Anterior cingulate cortex (tissue), 58 donors: Measurements from ENCODE around the gene MFRP.

Source experiments
- DNase-seq, 58 donors: peaks; one replicate each; lab custom pipeline; 2025; lab: John Stamatoyannopoulos, UW

The MFRP gene

DNA sequence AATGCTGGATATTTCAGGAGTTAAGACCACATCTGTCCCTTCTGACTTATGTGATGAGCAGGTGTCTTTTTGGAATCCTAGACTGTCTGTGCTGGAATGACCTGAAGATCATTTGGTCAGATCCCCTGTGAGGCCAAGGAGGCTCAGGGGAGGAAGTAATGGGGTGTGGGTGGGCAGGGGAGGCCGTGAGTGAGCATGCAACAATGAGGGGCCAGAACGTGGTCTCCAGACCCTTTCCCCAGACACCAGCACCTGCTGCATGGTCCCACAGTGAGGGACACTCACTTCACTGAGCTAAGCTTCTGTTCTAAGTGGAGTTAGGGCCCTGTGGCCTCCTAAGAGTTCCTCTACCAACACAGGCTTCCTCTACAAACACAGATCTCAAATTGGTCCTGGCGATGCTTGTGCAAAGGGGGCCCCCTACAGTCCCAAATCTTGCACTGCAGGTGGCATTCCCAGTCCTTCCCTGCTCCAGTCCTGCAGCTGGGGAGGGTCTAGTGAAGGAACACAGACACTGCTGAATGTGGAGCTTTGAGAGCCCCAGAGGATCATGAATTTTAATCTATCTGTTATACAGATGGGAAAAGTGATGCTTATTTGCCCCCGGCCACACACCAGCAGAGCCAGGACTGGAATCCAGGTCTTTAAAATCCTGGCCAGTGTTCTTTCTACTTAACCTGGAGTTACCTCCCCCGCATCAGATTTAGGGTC, 27.6 kb upstream of the MFRP start:
- peak in 53 of 58 donors; percentile 44 to 89 (median 75) for DNase-seq

DNA sequence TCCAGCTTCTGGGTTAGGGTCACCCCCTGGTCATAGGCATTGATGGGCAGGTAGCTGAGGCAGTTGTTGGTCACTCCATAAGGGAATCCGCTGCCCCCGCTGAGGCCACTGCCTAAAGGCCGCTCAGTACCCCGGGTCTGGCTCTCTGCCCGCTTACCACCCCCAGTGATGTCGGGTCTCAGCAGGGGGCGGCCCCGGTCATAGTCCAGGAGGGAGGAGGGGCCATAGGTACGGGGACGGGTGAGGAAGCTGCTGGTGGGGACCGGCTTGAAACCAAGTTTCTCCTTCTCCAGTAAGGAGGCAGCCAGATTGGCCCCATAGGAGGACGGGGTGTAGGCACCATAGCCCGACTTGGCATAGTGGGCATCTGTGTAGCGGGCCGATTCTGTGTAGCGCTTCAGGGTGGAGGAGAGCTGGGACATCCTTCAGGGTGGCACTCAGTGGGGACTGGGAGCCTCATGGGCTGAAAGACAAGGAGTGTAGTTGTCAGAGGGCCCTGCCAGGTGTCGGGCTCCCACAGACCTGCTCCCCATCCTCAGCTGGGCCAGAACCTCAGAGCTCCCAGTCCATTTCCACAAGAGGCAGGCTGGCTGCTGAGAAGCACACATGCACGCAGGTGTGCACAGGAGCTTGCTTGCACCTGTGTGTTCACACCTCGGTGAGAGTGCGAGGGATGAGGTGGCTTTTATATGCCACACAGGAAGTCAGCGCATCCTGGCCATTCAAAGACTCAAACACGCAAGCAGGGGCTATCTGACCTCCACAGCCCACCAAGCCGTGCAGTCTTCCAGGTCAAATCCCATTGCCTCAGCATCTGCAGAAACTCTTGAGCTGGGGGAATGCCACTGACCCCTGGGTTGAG, 26.8 kb upstream of the MFRP start:
- no peak for DNase-seq

DNA sequence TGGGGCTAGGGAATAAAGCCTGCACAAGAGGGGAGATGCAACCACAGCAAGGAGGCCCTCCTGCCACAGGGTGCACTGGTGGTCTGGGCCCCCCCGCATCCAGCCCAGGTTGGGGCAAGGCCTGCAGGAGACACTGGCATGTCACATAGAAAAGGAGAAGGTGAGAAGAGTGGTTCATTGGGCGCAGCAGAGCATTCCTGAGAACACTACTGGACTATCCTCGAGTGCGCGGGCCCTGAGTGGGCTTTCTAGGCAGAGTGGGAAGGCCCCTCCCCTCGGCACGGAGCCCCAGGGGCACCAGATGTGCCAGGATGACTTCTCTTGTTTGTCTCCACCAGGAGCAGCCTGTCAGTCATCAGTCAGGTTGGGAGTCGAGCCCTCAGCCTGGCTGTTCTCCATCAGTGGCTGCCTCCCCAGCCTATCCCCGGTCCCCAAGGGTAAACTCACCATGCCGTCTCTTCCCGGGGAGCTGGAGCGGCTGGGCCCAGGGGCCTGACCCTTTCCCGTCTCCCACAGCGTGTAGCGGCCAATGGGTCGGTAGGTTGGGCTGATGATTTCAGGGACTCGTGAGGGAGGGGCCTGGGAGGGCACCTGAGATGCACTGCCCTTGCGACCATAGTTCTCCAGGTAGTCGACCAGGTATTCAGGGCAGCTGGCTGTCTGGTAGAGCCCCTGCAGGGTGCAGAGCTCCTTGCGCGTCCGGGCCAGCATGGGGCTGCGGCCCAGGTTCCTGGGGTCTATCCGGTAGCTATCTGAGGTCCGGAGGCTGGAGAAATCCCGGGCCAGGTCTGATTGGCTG, 26.0 kb upstream of the MFRP start:
- DNase-seq, result no peak

DNA sequence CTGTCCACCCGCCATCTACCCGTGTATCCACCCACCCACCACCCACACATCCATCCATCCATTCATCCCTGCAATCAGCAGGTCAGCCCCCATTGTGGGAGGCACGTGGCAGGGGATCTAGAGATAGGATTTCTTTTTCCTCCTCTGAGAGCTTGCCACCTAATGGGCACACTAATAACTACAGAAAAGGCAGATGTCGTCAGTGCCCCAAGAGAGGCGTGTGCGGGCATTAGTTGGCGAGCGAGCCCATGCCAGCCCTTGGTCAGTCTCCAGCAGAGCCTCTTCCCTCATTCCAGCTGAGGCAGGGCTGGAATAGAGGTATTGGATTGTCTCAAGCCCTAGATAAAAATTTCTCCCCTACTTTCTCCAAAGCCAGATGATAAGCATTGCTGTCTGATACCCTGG, 25.3 kb upstream of the MFRP start:
- peak in 32 of 58 donors; percentile 29 to 75 (median 48) for DNase-seq

DNA sequence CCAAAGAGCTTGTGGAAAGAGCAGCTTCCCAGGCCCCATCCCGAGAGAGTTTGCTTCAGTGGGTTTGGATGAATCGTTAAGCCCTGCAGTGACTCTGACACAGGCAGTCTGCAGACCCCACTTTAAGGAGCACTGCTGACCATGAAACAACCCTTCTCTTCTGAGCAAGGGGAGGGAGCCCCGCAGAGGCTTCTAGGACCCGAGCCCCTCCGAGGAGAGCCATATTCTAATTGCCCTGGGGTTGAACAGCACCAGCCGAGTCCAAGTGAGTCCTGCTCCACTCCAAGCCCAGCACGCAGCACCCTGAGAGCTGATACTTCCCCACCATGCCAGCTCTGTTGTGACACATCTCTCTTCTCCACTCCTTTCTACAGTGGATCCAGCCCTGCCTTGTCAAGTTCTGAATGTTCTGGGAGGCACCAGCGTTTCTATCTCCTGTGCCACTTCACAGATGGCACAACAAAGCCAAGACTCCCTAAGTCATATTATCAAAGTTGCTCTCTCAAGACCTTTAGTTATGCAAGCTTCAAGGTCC, 24.6 kb upstream of the MFRP start:
- DNase-seq, result peak in 1 of 58 donors; percentile 17

DNA sequence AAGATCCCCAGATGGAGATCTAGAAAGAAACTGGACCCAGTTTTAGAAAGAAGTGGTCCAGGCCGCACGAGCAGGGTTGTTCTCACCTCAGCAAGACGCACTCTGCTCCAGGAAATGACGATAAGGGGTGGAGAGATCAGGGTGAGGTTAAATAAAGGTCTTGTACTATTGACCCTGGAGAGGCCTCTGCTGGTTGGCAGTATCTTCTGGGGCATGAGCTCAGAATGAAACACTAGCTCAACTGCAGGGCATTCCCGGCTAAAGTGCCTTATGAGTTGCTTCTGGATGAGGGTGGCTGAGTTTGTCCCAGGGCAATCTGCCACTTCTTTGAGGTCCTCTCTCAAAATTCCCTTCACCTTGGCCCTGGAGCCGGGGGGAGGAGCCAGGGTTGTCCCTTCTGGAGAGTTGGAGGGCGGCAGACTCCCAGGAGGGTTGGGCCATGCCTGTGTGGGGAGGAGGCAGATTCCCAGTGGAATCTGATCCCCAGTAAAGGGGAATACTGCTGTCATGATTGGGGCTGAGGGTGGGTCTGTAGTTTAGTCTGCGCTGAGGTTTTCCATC, 24.1 kb upstream of the MFRP start:
- peak in 1 of 58 donors; percentile 45 for DNase-seq

DNA sequence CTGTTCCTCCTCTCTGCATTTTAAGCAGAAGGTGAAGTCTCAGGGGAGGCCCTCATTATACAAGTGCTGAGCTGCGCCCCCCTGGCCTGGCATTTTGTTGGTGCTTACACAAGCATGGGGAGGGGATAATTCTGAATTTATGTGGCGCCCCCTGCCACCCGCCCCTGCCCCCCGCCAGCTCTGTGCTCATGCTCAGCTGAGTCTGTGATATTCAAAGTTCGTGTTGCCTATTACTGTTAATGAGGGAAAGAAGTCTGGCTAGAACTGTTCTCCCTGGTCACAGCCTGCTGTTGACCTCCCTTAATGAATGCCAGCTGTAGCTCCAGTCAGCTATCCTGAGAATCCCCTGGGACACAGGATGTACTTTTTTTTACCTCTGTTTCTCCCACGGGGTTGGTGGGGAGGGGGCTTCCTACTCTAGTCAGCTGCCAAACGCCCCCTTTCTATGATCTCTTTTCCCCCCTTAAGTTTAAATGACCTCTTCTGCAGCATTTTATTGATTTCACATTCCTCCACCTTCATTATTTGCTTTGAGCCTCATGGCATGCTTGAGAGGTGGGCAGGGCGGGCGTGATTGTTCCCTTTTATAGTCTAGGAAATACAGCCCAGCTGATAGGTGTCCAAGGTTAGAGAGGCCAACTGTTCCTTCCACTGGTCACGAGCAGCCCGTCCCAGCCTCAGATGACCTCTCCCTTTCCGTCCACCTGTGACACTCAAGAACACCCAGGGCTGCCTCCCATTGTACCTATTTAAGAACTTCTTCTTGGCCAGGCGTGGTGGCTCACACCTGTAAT, 22.8 kb upstream of the MFRP start:
- no peak for DNase-seq

DNA sequence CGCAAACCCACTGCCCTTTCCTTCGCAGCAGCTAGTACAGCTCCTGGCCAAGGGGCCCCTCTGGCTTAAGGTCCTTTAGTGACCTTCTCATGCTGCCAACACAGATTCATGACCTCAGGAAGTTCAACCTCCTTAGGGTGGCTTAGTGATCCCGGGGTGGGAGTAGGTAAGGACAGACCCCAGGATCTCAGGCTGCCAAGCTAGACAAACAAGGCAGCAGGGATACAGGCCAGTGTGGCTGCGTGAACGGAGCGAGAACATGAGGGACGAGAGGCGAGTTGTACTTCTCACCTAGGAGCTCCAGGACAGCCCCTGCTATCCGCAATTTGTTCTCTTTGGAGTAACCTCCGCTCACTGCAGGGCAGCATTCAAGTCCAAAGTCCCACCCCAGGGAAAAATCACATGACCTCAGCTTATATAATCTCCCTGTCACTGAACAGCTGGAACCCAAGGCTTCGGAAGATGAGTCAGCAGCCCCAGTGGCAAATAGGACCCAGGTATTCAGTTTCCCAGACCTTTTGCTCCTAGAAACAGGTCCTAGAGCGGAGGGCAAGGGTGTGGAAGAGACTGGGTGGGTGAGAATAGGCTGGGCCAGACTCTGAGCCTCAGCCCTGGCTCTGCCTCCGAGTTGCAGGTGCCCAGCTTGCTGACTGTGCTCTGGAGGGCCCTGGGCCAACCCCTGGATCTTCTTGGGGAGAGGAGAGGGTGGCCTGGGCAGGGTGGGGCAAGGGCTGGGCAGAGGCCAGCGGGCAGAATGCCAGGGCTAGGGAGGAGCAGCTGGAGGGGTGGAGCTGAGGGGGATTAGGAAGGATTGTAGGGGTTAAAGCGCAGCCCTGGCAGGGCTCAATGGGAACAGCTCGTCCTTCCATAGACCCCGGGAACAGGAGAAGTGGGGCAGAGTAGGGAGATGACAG, 21.9 kb upstream of the MFRP start:
- DNase-seq, result peak in 12 of 58 donors; percentile 31 to 75 (median 39)

DNA sequence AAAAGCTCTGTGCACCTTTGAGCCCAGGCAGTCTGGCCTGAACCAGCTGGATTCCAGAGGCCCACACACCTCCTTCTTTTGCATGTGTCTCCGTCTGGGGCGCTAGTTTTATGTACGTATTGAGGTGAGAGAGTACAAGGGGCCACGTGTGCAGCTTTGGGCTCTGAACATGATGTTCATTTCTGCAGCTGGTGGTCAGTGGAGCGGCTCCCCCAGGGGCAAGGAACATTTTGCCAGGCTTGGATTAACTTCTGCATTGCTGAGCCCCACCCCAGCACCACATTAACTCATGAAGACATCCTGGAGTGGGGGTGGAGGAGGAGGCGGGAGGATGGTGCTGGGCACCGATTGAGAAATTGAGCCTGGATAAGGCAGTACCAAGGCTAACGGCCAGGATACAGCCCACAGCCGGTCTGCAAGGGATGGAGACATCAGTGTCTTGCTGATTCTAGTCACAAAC, 21.2 kb upstream of the MFRP start:
- peak in 5 of 58 donors; percentile 23 to 34 (median 32) for DNase-seq

DNA sequence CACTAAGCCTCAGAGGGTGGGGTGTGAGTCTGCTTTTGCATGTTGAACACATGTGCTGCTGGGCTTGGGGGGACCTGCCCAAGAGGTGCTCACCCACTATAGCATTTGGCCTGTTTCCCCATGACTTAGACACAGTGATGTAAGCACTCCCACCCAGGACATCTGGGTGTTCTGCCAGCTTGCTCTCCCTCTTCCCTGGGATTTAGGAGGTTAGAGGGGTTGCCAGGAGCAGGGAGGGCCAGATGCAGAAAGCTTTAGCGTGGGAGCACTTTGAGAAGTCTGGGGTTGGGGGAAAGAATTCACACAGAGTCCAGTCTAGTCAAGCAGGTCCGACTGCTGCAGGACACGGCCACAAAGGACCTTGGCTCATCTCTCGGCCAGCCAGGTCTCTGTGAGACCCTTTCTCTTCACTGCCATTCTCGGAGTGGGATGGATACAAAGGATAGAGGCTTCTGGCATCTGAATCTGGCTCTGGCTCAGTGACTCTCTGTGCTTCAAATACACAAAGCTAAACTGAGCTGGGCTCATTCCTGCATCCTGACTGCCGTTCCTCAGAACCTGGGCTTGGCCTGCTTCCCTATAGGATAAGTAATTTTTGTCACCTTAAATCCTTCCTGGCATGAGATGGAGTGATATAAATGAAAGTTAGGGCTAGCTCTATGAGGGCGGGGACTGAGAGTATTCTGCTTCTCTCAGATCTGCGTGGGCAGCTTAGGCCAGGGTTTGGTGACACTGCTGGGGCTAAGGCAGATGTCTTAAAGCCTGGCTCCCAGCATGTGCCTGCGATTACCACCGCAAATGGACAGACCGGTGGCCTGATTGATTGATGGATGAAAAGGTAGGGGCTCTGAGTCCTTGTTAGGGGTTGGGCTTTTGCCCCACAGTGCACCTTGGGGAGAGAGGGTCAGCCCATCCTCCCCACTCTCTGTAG, 20.4 kb upstream of the MFRP start:
- DNase-seq, result peak in 13 of 58 donors; percentile 12 to 64 (median 37)

DNA sequence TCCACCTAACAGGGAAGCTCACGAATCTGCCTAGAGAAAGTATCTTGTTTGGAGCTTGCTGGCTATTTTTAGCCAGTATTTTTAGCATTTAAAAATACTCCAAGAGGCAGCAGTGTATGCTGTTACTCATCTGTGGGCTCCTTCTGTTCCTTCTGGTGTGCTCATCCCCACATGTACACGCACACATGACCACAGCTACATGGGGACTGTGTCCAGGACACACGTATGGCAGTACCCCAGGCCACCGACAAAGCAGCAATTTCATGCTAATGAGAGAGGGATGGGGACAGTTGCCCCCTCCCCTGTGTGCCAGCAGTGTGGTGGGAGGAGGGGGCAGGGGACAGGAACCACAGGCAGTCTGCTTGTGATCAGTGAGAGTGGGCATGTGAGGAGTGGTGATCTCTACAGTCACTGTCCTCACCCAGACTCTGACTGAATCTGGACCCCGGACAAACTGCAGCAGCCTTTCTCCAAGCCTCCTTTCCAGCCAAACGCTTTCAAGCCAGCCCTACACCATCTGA, 18.6 kb upstream of the MFRP start:
- peak in 14 of 58 donors; percentile 25 to 62 (median 46) for DNase-seq

DNA sequence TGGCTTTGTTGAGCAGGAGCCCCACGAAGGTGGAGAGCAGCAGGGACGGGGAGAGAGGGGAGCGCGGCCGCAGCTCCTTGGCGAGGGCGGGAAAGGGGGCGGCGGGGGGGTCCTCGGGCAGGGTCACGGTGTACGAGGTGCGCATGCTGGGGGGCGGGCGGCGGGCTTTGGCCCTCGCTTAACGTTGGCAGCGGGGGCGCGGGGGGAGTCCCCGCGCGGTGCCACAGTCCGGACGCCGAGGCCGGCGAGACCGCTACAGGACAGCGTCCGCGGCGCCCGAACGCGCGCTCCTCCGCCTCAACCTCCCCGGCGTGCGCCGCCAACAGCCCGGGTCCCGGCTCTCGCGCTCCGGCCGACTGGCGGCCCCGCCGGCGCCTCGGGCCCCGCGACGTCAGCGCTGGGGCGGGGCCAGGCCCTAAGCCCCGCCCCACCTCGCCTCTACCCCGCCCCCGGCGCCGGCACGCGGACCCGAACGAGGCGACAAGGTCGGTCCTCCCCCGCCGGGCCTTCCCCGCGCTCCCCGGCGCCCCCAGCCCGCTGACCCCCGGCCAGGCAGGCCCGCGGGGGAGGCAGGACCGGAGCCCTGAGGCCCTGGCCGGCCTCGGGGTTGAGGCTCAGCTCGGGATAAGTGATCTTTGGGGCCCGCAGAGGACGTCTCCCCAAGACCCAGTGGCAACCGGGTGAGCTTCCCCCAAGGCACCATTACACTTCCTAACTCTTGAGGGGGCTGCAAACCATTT, 17.5 kb upstream of the MFRP start:
- DNase-seq, result peak in 43 of 58 donors; percentile 26 to 82 (median 51)

DNA sequence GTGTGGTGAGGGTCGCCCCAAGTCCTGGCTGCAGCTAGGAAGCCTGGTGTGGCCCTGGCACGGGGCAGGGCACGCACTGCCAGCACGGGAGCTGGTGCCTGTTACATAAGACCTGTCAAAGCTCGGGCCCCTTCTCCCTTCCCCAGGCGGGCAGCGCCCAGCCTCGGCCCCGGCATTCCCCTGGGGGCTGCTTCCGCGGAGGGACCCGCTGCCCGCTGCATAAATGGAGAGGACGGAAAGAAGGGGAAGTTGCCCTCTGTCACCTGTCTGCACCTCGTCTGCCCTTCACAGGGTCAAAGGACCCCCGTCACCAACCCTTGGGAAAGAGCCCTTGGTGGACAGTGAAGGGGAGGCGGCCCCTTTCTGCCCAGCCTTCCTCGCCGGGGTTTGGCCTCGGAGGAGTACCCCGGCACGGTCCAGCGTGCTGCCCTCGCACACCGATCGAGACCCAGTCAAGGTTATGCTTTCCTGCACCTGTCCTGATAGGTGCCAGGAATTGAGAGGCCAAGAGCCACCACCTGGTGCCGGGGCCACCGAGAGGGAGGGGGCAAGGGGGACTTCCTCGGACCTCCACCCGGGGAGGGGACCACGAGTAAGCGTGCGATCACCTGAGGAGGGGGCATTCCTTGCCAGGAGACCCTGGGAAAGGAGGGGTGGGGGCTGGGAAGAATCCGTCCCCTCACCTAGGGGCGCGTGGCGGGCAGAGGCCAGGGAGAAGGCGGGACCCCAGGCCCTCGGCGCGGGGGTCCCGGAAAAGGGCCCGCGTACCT, 16.8 kb upstream of the MFRP start:
- peak in 3 of 58 donors; percentile 27 to 56 (median 35) for DNase-seq

DNA sequence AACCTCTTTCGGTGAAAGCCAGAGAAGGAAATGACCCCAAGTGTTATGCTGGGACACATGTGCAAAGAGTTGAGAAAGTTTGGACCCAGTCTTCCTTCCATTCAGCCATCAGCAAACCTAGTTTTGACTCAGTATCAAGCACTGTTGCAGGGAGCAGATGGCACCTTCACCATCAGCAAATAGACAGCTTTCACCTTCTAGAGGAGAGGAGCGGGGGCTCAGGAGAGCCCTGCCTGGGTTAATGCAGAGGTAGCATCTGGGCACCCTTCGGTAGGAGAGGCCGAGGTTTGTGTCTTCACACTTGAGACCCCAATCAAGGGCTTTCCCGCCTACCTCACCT, 16.2 kb upstream of the MFRP start:
- DNase-seq, result no peak
